Kidney (tissue), 14 donors: ENCODE measurements around the gene ANOS1. TPM values are rescaled to one million over a fixed set of nuclear protein-coding genes. Genes with fewer than 3 reads are reported as not detected.

Experiments
- DNase-seq, 5 donors: peaks; one replicate each; pipeline ENCODE4 v3.0.0-alpha.2; 2013 to 2020
- FAIRE-seq: peaks from 2 replicates; lab custom pipeline; 2012; peaks lifted over from hg19 to GRCh38; lab: Jason Lieb, UNC
- H3K27ac ChIP-seq, 2 donors: one replicate each; pipeline ENCODE4 v1.7.0; 2013; ENCODE audit warnings: low read depth in 2 of 2, low read length in 2 of 2, inconsistent platforms in 1 of 2
- H3K27me3 ChIP-seq: one replicate; pipeline ENCODE4 v1.7.1; 2013; ENCODE audit warnings: low read length, inconsistent platforms; ENCODE audit not compliant: control insufficient read depth, insufficient read depth
- H3K36me3 ChIP-seq, 3 donors: one replicate each; pipeline versions ENCODE4 v1.7.0 to v1.7.1; 2013; ENCODE audit warnings: low read length in 3 of 3, control low read depth in 1 of 3, inconsistent platforms in 1 of 3; ENCODE audit not compliant: insufficient read depth in 3 of 3, control insufficient read depth in 2 of 3
- H3K4me1 ChIP-seq, 3 donors: one replicate each; pipeline versions ENCODE4 v1.7.0 to v1.7.1; 2013; ENCODE audit warnings: low read length in 3 of 3, inconsistent platforms in 1 of 3, low read depth in 1 of 3; ENCODE audit not compliant: control insufficient read depth in 2 of 3, insufficient read depth in 2 of 3
- H3K4me3 ChIP-seq, 3 donors: one replicate each; pipeline versions ENCODE4 v1.7.0 to v1.8.1; 2013; ENCODE audit warnings: low read length in 3 of 3, control low read depth in 1 of 3, inconsistent platforms in 1 of 3
- H3K9ac ChIP-seq, 3 donors: one replicate each; pipeline versions ENCODE4 v1.7.0 to v1.7.1; 2013; ENCODE audit warnings: low read length in 3 of 3, control low read depth in 1 of 3, inconsistent platforms in 1 of 3
- H3K9me3 ChIP-seq, 3 donors: one replicate each; pipeline versions ENCODE4 v1.7.0 to v1.7.1; 2013; ENCODE audit warnings: low read length in 3 of 3, control low read depth in 1 of 3, inconsistent platforms in 1 of 3; ENCODE audit not compliant: control insufficient read depth in 2 of 3, insufficient read depth in 1 of 3
- CTCF ChIP-seq: IDR thresholded peaks from 3 replicates; pipeline ENCODE4 v1.5.1; 2012; ENCODE audit warnings: mild to moderate bottlenecking, moderate library complexity, borderline replicate concordance; ENCODE audit not compliant: insufficient read depth; ENCODE audit errors: extremely low read depth
- intact Hi-C: fragments of 100-400 bp; cut with DNase I; formaldehyde crosslinking; loops from one replicate; pipeline ENCODE4 v1.11.1; 2022
- polyA plus RNA-seq: library from polyadenylated mRNA; stranded (reverse); fragments of 350-450 nt; fragmentation: Illumina TruSeq; extraction: RNeasy Lipid Tissue Mini Kit (QIAGEN cat#74804); gene quantifications from one replicate; pipeline ENCODE4 v1.2.3, GENCODE V29; 2014; ENCODE audit warnings: low read depth, low replicate concordance; ENCODE audit not compliant: insufficient read depth
- total RNA-seq: library from RNA; stranded (reverse); fragmentation: NEBNext Ultra II Directional; extraction: Animal tissue kit (Norgen Biotek cat#: 25700); gene quantifications from one replicate; pipeline ENCODE4 v1.2.1, GENCODE V29; 2021
- donor health status: control.
- donor health status: control.
- donor health status: control.
- donor health status: control.
- donor health status: control.
- donor health status: DM: yes; HTN: yes; CAD: no.
- donor health status: Normal renal cell carcinoma (clear cell type).

The ANOS1 gene
- total and polyA plus RNA-seq, 2 donors from 2014 or later: 0.69 to 2.3 TPM

- Histone ChIP-seq H3K9ac (no peak overlapping the region), H3K36me3 (no peaks in the 10 kb centered on the region), H3K9me3 (no peaks in the 10 kb centered on the region), H3K27ac (no peak overlapping the region), H3K4me1 (no peaks in the 10 kb centered on the region), H3K4me3 (no peak overlapping the region), H3K27me3 (no peaks in the 10 kb centered on the region)
- DNase-seq: no peak
- no peak for FAIRE-seq
- no peak for TF ChIP-seq CTCF
- intact Hi-C loops: no loop called here
Measured at GRCh38 chrX:8711401-8711800, 20.5 kb downstream of the ANOS1 start.

- intact Hi-C loops: no loop called here
- H3K4me3 ChIP-seq: no peak overlapping the region
- FAIRE-seq (no peak), DNase-seq (no peak)
- H3K27me3 ChIP-seq: no peaks in the 10 kb centered on the region
- H3K9me3 ChIP-seq: no peaks in the 10 kb centered on the region
- H3K27ac ChIP-seq: no peak overlapping the region
- H3K4me1 ChIP-seq: no peaks in the 10 kb centered on the region
- no peak for TF ChIP-seq CTCF
- H3K9ac ChIP-seq: no peak overlapping the region
- H3K36me3 ChIP-seq: no peaks in the 10 kb centered on the region
Measured at GRCh38 chrX:8704184-8704583, 27.8 kb downstream of the ANOS1 start.

- Histone ChIP-seq H3K4me3 (no peak overlapping the region), H3K36me3 (no peaks in the 10 kb centered on the region), H3K9me3 (no peaks in the 10 kb centered on the region), H3K27me3 (no peaks in the 10 kb centered on the region), H3K27ac (no peak overlapping the region), H3K4me1 (no peaks in the 10 kb centered on the region), H3K9ac (no peak overlapping the region)
- FAIRE-seq (no peak), DNase-seq (no peak)
- no peak for TF ChIP-seq CTCF
- intact Hi-C loops: no loop called here
Measured at GRCh38 chrX:8692871-8693270, 39.1 kb downstream of the ANOS1 start.

- Histone ChIP-seq H3K4me3 (no peak overlapping the region), H3K36me3 (no peaks in the 10 kb centered on the region), H3K27me3 (no peaks in the 10 kb centered on the region), H3K9ac (no peak overlapping the region), H3K27ac (no peak overlapping the region), H3K4me1 (no peaks in the 10 kb centered on the region), H3K9me3 (no peaks in the 10 kb centered on the region)
- no peak for FAIRE-seq
- intact Hi-C loops: no loop called here
- no peak for DNase-seq
- no peak for TF ChIP-seq CTCF
Measured at GRCh38 chrX:8689473-8689872, 42.5 kb downstream of the ANOS1 start.
